H9 (cell line): ENCODE measurements around the gene SPRED2. TPM values are rescaled to one million over a fixed set of nuclear protein-coding genes. Genes with fewer than 3 reads are reported as not detected.

ENCODE experiments used
- DNase-seq: peaks from one replicate; pipeline ENCODE4 v3.0.0-alpha.2; 2017
- H2AFZ ChIP-seq: one replicate; pipeline ENCODE4 v1.6.1; 2013; ENCODE audit warnings: mild to moderate bottlenecking, low read length, control low read depth, moderate library complexity
- H2AK5ac ChIP-seq: 2 replicates; pipeline ENCODE4 v1.6.1; 2013; ENCODE audit warnings: low read length, control low read depth, mixed read lengths; ENCODE audit not compliant: insufficient read length
- H2BK120ac ChIP-seq: one replicate; pipeline ENCODE4 v1.6.1; 2013; ENCODE audit warnings: low read depth, mild to moderate bottlenecking, low read length, control low read depth, inconsistent platforms; ENCODE audit not compliant: poor library complexity, severe bottlenecking
- H2BK12ac ChIP-seq: 2 replicates; pipeline ENCODE4 v1.6.1; 2013; ENCODE audit warnings: low read length, control low read depth, mixed read lengths, low read depth; ENCODE audit not compliant: insufficient read length
- H2BK15ac ChIP-seq: 2 replicates; pipeline ENCODE4 v1.6.1; 2013; ENCODE audit warnings: low read depth, low read length, control low read depth
- H2BK20ac ChIP-seq: one replicate; pipeline ENCODE4 v1.6.1; 2013; ENCODE audit warnings: low read depth, mild to moderate bottlenecking, low read length, control low read depth, inconsistent platforms; ENCODE audit not compliant: poor library complexity, severe bottlenecking
- H2BK5ac ChIP-seq: 2 replicates; pipeline ENCODE4 v1.6.1; 2013; ENCODE audit warnings: low read length, control low read depth, mixed read lengths; ENCODE audit not compliant: insufficient read length
- H3K14ac ChIP-seq: 2 replicates; pipeline ENCODE4 v1.6.1; 2013; ENCODE audit warnings: low read length, control low read depth; ENCODE audit not compliant: insufficient read depth
- H3K18ac ChIP-seq: 2 replicates; pipeline ENCODE4 v1.6.1; 2013; ENCODE audit warnings: low read depth, mild to moderate bottlenecking, mixed read lengths, low read length, control low read depth; ENCODE audit not compliant: insufficient read length
- H3K23ac ChIP-seq: 2 replicates; pipeline ENCODE4 v1.6.1; 2013; ENCODE audit warnings: low read length, control low read depth, mixed read lengths, low read depth; ENCODE audit not compliant: insufficient read length
- H3K23me2 ChIP-seq: 2 replicates; pipeline ENCODE4 v1.6.1; 2013; ENCODE audit warnings: low read depth, mild to moderate bottlenecking, mixed read lengths, low read length, control low read depth; ENCODE audit not compliant: insufficient read length, poor library complexity, severe bottlenecking
- H3K27ac ChIP-seq: 2 replicates; pipeline ENCODE4 v1.5.1; 2013; ENCODE audit warnings: low read length, control low read depth, mixed read lengths, low read depth; ENCODE audit not compliant: insufficient read length
- H3K27me3 ChIP-seq: 2 replicates; pipeline ENCODE4 v1.6.1; 2013; ENCODE audit warnings: low read length, control low read depth, inconsistent platforms; ENCODE audit not compliant: insufficient read depth
- H3K4ac ChIP-seq: 2 replicates; pipeline ENCODE4 v1.6.1; 2013; ENCODE audit warnings: low read depth, mild to moderate bottlenecking, control low read depth, inconsistent platforms, low read length, moderate library complexity
- H3K4me1 ChIP-seq: 2 replicates; pipeline ENCODE4 v1.6.1; 2013; ENCODE audit warnings: low read length, control low read depth, inconsistent platforms; ENCODE audit not compliant: insufficient read depth
- H3K4me2 ChIP-seq: 2 replicates; pipeline ENCODE4 v1.6.1; 2013; ENCODE audit warnings: low read length, control low read depth, mixed read lengths; ENCODE audit not compliant: insufficient read length, insufficient read depth
- H3K56ac ChIP-seq: 2 replicates; pipeline ENCODE4 v1.6.1; 2013; ENCODE audit warnings: low read depth, mild to moderate bottlenecking, mixed read lengths, low read length, control low read depth; ENCODE audit not compliant: insufficient read length
- H3K79me1 ChIP-seq: 2 replicates; pipeline ENCODE4 v1.6.1; 2013; ENCODE audit warnings: low read depth, mild to moderate bottlenecking, moderate library complexity, low read length, control low read depth, inconsistent platforms; ENCODE audit not compliant: insufficient read depth, poor library complexity, severe bottlenecking
- H3K79me2 ChIP-seq: 2 replicates; pipeline ENCODE4 v1.6.1; 2013; ENCODE audit warnings: low read length, control low read depth, inconsistent platforms; ENCODE audit not compliant: insufficient read depth
- H3K9ac ChIP-seq: 2 replicates; pipeline ENCODE4 v1.6.1; 2013; ENCODE audit warnings: low read length, control low read depth, mixed read lengths; ENCODE audit not compliant: insufficient read length; ENCODE audit errors: extremely low read depth
- H3K9me3 ChIP-seq: one replicate; pipeline ENCODE4 v1.6.1; 2013; ENCODE audit warnings: low read depth, low read length, inconsistent platforms; ENCODE audit not compliant: control insufficient read depth
- H3T11ph ChIP-seq: one replicate; pipeline ENCODE4 v1.6.1; 2013; ENCODE audit warnings: mild to moderate bottlenecking, low read length, control low read depth, inconsistent platforms
- H4K20me1 ChIP-seq: one replicate; pipeline ENCODE4 v1.6.1; 2013; ENCODE audit not compliant: control insufficient read depth, insufficient read length, insufficient read depth
- H4K5ac ChIP-seq: 2 replicates; pipeline ENCODE4 v1.6.1; 2013; ENCODE audit warnings: low read depth, mild to moderate bottlenecking, mixed read lengths, low read length, control low read depth; ENCODE audit not compliant: insufficient read length
- H4K8ac ChIP-seq: replicated peaks from 2 replicates; pipeline ENCODE4 v1.6.1; 2013; ENCODE audit warnings: low read length, control low read depth, mixed read lengths, low read depth; ENCODE audit not compliant: insufficient read length
- H4K91ac ChIP-seq: 2 replicates; pipeline ENCODE4 v1.6.1; 2013; ENCODE audit warnings: low read depth, mild to moderate bottlenecking, moderate library complexity, mixed read lengths, low read length, control low read depth; ENCODE audit not compliant: insufficient read length
- H3K27ac Mint-ChIP-seq, 3 experiments: 2 replicates in 2 of 3; 3 replicates in 1 of 3; pipeline ENCODE4 v1.8.0; 2020 to 2021; ENCODE audit warnings: mixed read lengths in 3 of 3, mild to moderate bottlenecking in 1 of 3, moderate library complexity in 1 of 3
- H3K27me3 Mint-ChIP-seq: 2 replicates; pipeline ENCODE4 v1.8.0; 2021; ENCODE audit warnings: low read depth, mild to moderate bottlenecking, moderate library complexity, mixed read lengths
- H3K36me3 Mint-ChIP-seq, 3 experiments: 2 replicates in 2 of 3; 3 replicates in 1 of 3; pipeline ENCODE4 v1.8.0; 2020 to 2021; ENCODE audit warnings: low read depth in 3 of 3, mixed read lengths in 3 of 3; ENCODE audit not compliant: insufficient read depth in 1 of 3
- H3K4me1 Mint-ChIP-seq, 2 experiments: 2 replicates each; pipeline ENCODE4 v1.8.0; 2020; ENCODE audit warnings: mixed read lengths in 2 of 2
- H3K4me3 Mint-ChIP-seq, 2 experiments: 2 replicates in 1 of 2; 3 replicates in 1 of 2; pipeline ENCODE4 v1.8.0; 2020 to 2021; ENCODE audit warnings: mild to moderate bottlenecking in 2 of 2, mixed read lengths in 2 of 2, moderate library complexity in 1 of 2
- H3K9me3 Mint-ChIP-seq, 2 experiments: 2 replicates in 1 of 2; 3 replicates in 1 of 2; pipeline ENCODE4 v1.8.0; 2020; ENCODE audit warnings: mild to moderate bottlenecking in 2 of 2, mixed read lengths in 2 of 2, moderate library complexity in 1 of 2
- CTCF ChIP-seq: fragments of 200-600 bp; sonication (generic); conservative IDR thresholded peaks from 3 replicates; pipeline ENCODE4 v1.8.0; 2021; ENCODE audit warnings: antibody characterized with exemption, mild to moderate bottlenecking
- WGBS: extraction: QIAGEN DNeasy Blood & Tissue Kit; methylation state at CpG from one replicate; pipeline ENCODE4 v1.1.7; 2013; ENCODE audit warnings: missing lambda C conversion rate, low lambda C conversion rate, mixed read lengths; ENCODE audit not compliant: insufficient read length; ENCODE audit errors: extremely low coverage; 5-methylcytosine and 5-hydroxymethylcytosine counted together
- total RNA-seq: library from RNA; stranded (reverse); gene quantifications from 2 replicates; pipeline ENCODE4 v1.2.1, GENCODE V29; 2021

Gene SPRED2
- total RNA-seq, 1 experiment from 2014 or later, result 23.5 TPM

GRCh38 chr2:65371074-65371434 is 61.3 kb downstream of the SPRED2 start:
- H3K4me2 ChIP-seq, result no peak overlapping the region
- no peaks in the 10 kb centered on the region for H3K79me1 ChIP-seq
- no peak overlapping the region for H2BK120ac ChIP-seq
- H3K14ac ChIP-seq, result no peak overlapping the region
- H3T11ph ChIP-seq, result no peak overlapping the region
- no peak overlapping the region for H4K5ac ChIP-seq
- H3K9me3 ChIP-seq, result no peaks in the 10 kb centered on the region
- Mint-ChIP-seq H3K9me3 (no peaks in the 10 kb centered on the region), H3K4me1 (peaks cover 23 to 28% of the 10 kb centered on the region in 2 experiments), H3K27me3 (no peaks in the 10 kb centered on the region; the same call in 1 of the 2 replicates), H3K27ac (no peak overlapping the region; a peak in 1 of 7 replicates), H3K36me3 (no peaks in the 10 kb centered on the region), H3K4me3 (no peak overlapping the region)
- H4K91ac ChIP-seq, result no peak overlapping the region
- H3K9ac ChIP-seq, result no peak overlapping the region
- no peaks in the 10 kb centered on the region for H3K23me2 ChIP-seq
- H2BK15ac ChIP-seq, result no peak overlapping the region
- WGBS, result no CpG with 5 or more reads among the region's 4 CpGs
- no peak overlapping the region for H2AFZ ChIP-seq
- no peak overlapping the region for H3K23ac ChIP-seq
- TF ChIP-seq CTCF, result no peak
- H2BK5ac ChIP-seq, result no peak overlapping the region
- H3K18ac ChIP-seq, result no peak overlapping the region
- no peak overlapping the region for H2BK12ac ChIP-seq
- no peak overlapping the region for H3K56ac ChIP-seq
- H3K27ac ChIP-seq, result no peak overlapping the region
- H2AK5ac ChIP-seq, result no peak overlapping the region
- H4K8ac ChIP-seq, result no peak overlapping the region
- H3K79me2 ChIP-seq, result no peaks in the 10 kb centered on the region
- no peaks in the 10 kb centered on the region for H4K20me1 ChIP-seq
- H3K4ac ChIP-seq, result no peak overlapping the region
- DNase-seq, result no peak
- H3K27me3 ChIP-seq, result no peaks in the 10 kb centered on the region
- H3K4me1 ChIP-seq, result peaks cover 5% of the 10 kb centered on the region
- no peak overlapping the region for H2BK20ac ChIP-seq
